K562 (cell line): ENCODE results near the gene EPB42. TPM values are rescaled to one million over a fixed set of nuclear protein-coding genes. Genes with fewer than 3 reads are reported as not detected.
"Not testable (repeated sequence)": the region's sequence is repeated elsewhere in the genome, so short reads cannot be mapped to it uniquely, and the experiment has no call there.

Experiments
- ATAC-seq: fragments of 200-7000 bp; cut with Tn5 transposase; 3 replicates; pipeline ENCODE4 v1.9.1; 2020; ENCODE audit warnings: moderate library complexity
- BruUV-seq: library from RNA; stranded (reverse); fragments of 400-500 nt; replicated peaks from 2 replicates; lab custom pipeline; 2021; lab: Mats Ljungman, UMichigan
- CTCF ChIA-PET: fragments of 300-600 bp; formaldehyde crosslinking; extraction: SDS; loops from one replicate; lab custom pipeline; 2021; ENCODE audit warnings: low intra/inter-chr PET ratio; lab: Yijun Ruan, JAX
- POLR2A ChIA-PET: fragments of 300-600, 350-650 bp; sonication (Branson Sonifier 250); formaldehyde crosslinking; extraction: SDS; loops from one replicate; lab custom pipeline; 2021; ENCODE audit warnings: antibody characterized with exemption, inconsistent platforms; lab: Yijun Ruan, JAX
- DNase-seq, 4 experiments: peaks; one replicate each; pipeline versions ENCODE4 v3.0.0 to v3.0.0-alpha.2; 2011 to 2018; ENCODE audit warnings: low spot score in 3 of 4, mixed read lengths in 3 of 4; ENCODE audit errors: extremely low read depth in 1 of 4
- FAIRE-seq: peaks from 2 replicates; lab custom pipeline; 2011; peaks lifted over from hg19 to GRCh38; lab: Jason Lieb, UNC
- H2AFZ ChIP-seq: 2 replicates; pipeline ENCODE4 v1.6.0; 2011; ENCODE audit warnings: low read depth, low read length, control low read depth, inconsistent platforms
- H3K27ac ChIP-seq: fragments of 200-600 bp; 3 replicates; pipeline ENCODE4 v1.8.0; 2011; ENCODE audit warnings: low read depth, mild to moderate bottlenecking, control low read depth, inconsistent platforms, low read length, moderate library complexity, mixed read lengths; ENCODE audit errors: extremely low read depth
- H3K27me3 ChIP-seq, 2 experiments: fragments of 300-600 bp in 1 of 2; 2 replicates in 1 of 2; 3 replicates in 1 of 2; pipeline versions ENCODE4 v1.6.0 to v1.8.0; 2011; ENCODE audit warnings: inconsistent platforms in 2 of 2, low read length in 2 of 2, mild to moderate bottlenecking in 1 of 2, mixed read lengths in 1 of 2, moderate library complexity in 1 of 2; ENCODE audit not compliant: control insufficient read depth in 2 of 2, insufficient read depth in 2 of 2
- H3K36me3 ChIP-seq: fragments of 300-600 bp; 3 replicates; pipeline ENCODE4 v1.8.0; 2011; ENCODE audit warnings: mild to moderate bottlenecking, low read length, inconsistent platforms; ENCODE audit not compliant: control insufficient read depth, insufficient read depth
- H3K4me1 ChIP-seq, 2 experiments: fragments of 200-600 bp in 1 of 2; replicated peaks in 1 of 2; 2 replicates in 1 of 2; 3 replicates in 1 of 2; pipeline versions ENCODE4 v1.5.1 to v1.8.0; 2011; ENCODE audit warnings: inconsistent platforms in 2 of 2, low read length in 2 of 2, mild to moderate bottlenecking in 1 of 2, mixed read lengths in 1 of 2, moderate library complexity in 1 of 2; ENCODE audit not compliant: control insufficient read depth in 2 of 2, insufficient read depth in 2 of 2
- H3K4me2 ChIP-seq: 2 replicates; pipeline ENCODE4 v1.6.1; 2011; ENCODE audit warnings: low read length, control low read depth, inconsistent platforms, mixed read lengths; ENCODE audit not compliant: insufficient read depth
- H3K4me3 ChIP-seq: fragments of 200-600 bp; sonication (generic), shearing (Covaris generic); 2 replicates; pipeline ENCODE4 v1.5.1; 2016; ENCODE audit warnings: control low read depth, inconsistent platforms
- H3K79me2 ChIP-seq: fragments of 200-600 bp; 3 replicates; pipeline ENCODE4 v1.8.0; 2011; ENCODE audit warnings: low read length, inconsistent platforms; ENCODE audit not compliant: control insufficient read depth, insufficient read depth
- H3K9ac ChIP-seq, 2 experiments: 2 replicates each; pipeline versions ENCODE4 v1.6.0 to v1.6.1; 2011; ENCODE audit warnings: low read depth in 2 of 2, low read length in 2 of 2, control low read depth in 1 of 2, inconsistent platforms in 1 of 2, mild to moderate bottlenecking in 1 of 2, mixed read lengths in 1 of 2; ENCODE audit not compliant: insufficient read depth in 1 of 2
- H3K9me1 ChIP-seq: one replicate; pipeline ENCODE4 v1.6.0; 2011; ENCODE audit warnings: inconsistent platforms, mild to moderate bottlenecking, low read length, moderate library complexity; ENCODE audit not compliant: control insufficient read depth, insufficient read depth
- H3K9me3 ChIP-seq: replicated peaks from 2 replicates; pipeline ENCODE4 v1.5.1; 2011; ENCODE audit warnings: low read depth, low read length, inconsistent platforms; ENCODE audit not compliant: control insufficient read depth, insufficient read depth
- H4K20me1 ChIP-seq: replicated peaks from 2 replicates; pipeline ENCODE4 v1.6.1; 2011; ENCODE audit warnings: low read length, inconsistent platforms, mixed read lengths; ENCODE audit not compliant: control insufficient read depth, insufficient read depth
- WGBS: fragments of 100-300 bp; shearing (Covaris generic); methylation state at CpG from one replicate; pipeline ENCODE4 v1.1.6; 2016; ENCODE audit warnings: low coverage, mixed read lengths; ENCODE audit not compliant: insufficient coverage; ENCODE audit errors: missing lambda C conversion rate; 5-methylcytosine and 5-hydroxymethylcytosine counted together
- in situ Hi-C: fragments of 300-500 bp; cut with MboI; formaldehyde crosslinking; loops from 4 replicates; pipeline ENCODE4 v1.15.0; 2018; ENCODE audit warnings: inconsistent platforms, mixed read lengths
- intact Hi-C: fragments of 100-400 bp; cut with micrococcal nuclease; formaldehyde crosslinking; loops from 2 replicates; pipeline ENCODE4 v1.14.2; 2022
- polyA plus RNA-seq, 8 experiments: library from polyadenylated mRNA; depleted of rRNA in 4 of 8; stranded (reverse) in 5 of 8; unstranded in 3 of 8; fragments of >200 nt; fragmentation: Nextera tagmentation in 2 of 8; fragmentation: Illumina TruSeq in 1 of 8; extraction: Ambion mirVana in 2 of 8; extraction: Trizol in 1 of 8; gene quantifications; 2 replicates each; pipeline versions ENCODE4 v1.2.1 to v1.2.3, GENCODE V29; 2011 to 2014; ENCODE audit warnings: inconsistent platforms in 1 of 8, missing spikeins in 1 of 8
- total RNA-seq, 7 experiments: library from RNA; depleted of rRNA in 6 of 7; stranded (reverse); fragments of >200 nt in 6 of 7; fragmentation: Illumina TruSeq in 2 of 7; extraction: Trizol in 2 of 7; gene quantifications; 2 replicates each; pipeline versions ENCODE4 v1.2.1 to v1.2.3, GENCODE V29; 2011 to 2021; ENCODE audit warnings: low replicate concordance in 1 of 7
- TF ChIP-seq, protein P1 (sequence below), 2 experiments: fragments of 250-450 bp in 1 of 2; fragments of 450-650 bp in 1 of 2; sonication (Bioruptor Pico) in 1 of 2; IDR thresholded peaks; 2 replicates each; pipeline versions ENCODE4 v1.6.1 to v1.8.0; 2016 to 2021; ENCODE audit warnings: mild to moderate bottlenecking in 2 of 2, moderate library complexity in 2 of 2, missing compliant biosample characterization in 1 of 2, missing genetic modification characterization in 1 of 2

EPB42 gene
- total and polyA plus RNA-seq, 9 of the 15 experiments (the other 6 are each of a cell fraction or from before 2014, with no cell fraction given) = 0.38 to 2.3 (median 1.4) TPM

DNA sequence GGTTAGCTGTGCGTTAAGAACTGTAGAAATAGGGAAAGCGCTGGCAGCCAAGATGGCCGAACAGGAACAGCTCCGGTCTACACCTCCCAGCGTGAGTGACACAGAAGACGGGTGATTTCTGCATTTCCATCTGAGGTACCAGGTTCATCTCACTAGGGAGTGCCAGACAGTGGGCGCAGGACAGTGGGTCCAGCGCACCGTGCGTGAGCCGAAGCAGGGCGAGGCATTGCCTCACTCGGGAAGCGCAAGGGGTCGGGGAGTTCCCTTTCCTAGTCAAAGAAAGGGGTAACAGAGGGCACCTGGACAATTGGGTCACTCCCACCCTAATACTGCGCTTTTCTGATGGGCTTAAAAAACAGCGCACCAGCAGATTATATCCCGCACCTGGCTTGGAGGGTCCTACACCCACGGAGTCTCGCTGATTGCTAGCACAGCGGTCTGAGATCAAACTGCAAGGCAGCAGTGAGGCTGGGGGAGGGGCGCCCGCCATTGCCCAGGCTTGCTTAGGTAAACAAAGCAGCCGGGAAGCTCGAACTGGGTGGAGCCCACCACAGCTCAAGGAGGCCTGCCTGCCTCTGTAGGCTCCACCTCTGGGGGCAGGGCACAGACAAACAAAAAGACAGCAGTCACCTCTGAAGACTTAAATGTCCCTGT lies 45.0 kb downstream of the EPB42 start:
- H3K27ac ChIP-seq, H3K4me1 ChIP-seq, H3K4me3 ChIP-seq, H3K79me2 ChIP-seq, H3K9me1 ChIP-seq, POLR2A ChIA-PET, H3K4me2 ChIP-seq, H3K9ac ChIP-seq, BruUV-seq, intact Hi-C loops, H2AFZ ChIP-seq, DNase-seq, H4K20me1 ChIP-seq, H3K27me3 ChIP-seq, H3K9me3 ChIP-seq, CTCF ChIA-PET, ATAC-seq, in situ Hi-C loops, FAIRE-seq: not testable (repeated sequence)
- TF ChIP-seq, protein P1, sequence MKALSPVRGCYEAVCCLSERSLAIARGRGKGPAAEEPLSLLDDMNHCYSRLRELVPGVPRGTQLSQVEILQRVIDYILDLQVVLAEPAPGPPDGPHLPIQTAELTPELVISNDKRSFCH (CRISPR knock-in tag; IDR thresholded peaks at IDR 0.05) = not testable (repeated sequence)
- TF ChIP-seq, protein P1 (tag; IDR thresholded peaks at IDR 0.05) = 0 out of 2 replicates have a peak, but pooled peaks have one; percentile 24
- peaks cover 31% of the 10 kb centered on the region for H3K36me3 ChIP-seq
- 95% methylated on average over 20 of the region's 25 CpGs for WGBS

- Histone ChIP-seq H3K9me1 (no peaks in the 10 kb centered on the region), H3K4me2 (0 out of 2 replicates have a peak overlapping the region, but pooled peaks have one; percentile 2), H3K4me1 (peaks cover 5 to 25% of the 10 kb centered on the region in 2 experiments), H3K27me3 (no peaks in the 10 kb centered on the region), H3K36me3 (peaks cover 23% of the 10 kb centered on the region; the same call in 1 of the 3 replicates), H3K9ac (no peak overlapping the region), H3K27ac (no peak overlapping the region), H2AFZ (no peak overlapping the region), H3K4me3 (no peak overlapping the region), H3K9me3 (no peaks in the 10 kb centered on the region), H4K20me1 (no peaks in the 10 kb centered on the region), H3K79me2 (no peaks in the 10 kb centered on the region)
- intact Hi-C loops (no loop called here), in situ Hi-C loops (no loop called here)
- no TSS peak for BruUV-seq
- POLR2A ChIA-PET = interaction anchor here (1.0 to 1.9 kb wide), 2 partner anchors 15 kb away, joined by 4 to 6 read pairs; partner anchors contain the start of gene CCNDBP1
- peak; percentile 60 for FAIRE-seq
- 4% methylated on average over 4 of the region's 4 CpGs for WGBS
- CTCF ChIA-PET = no interaction called here
- peak; percentile 22 to 56 (median 40) for DNase-seq
- ATAC-seq = peak; percentile 89
Measured at GRCh38 chr15:43169888-43170287, 50.9 kb downstream of the EPB42 start.
